ENCODE measurements around the gene AVPR2. TPM values are rescaled to one million over a fixed set of nuclear protein-coding genes. Genes with fewer than 3 reads are reported as not detected.

AVPR2 gene
- total RNA-seq, 1 donor from 2014 or later = not detected

DNA sequence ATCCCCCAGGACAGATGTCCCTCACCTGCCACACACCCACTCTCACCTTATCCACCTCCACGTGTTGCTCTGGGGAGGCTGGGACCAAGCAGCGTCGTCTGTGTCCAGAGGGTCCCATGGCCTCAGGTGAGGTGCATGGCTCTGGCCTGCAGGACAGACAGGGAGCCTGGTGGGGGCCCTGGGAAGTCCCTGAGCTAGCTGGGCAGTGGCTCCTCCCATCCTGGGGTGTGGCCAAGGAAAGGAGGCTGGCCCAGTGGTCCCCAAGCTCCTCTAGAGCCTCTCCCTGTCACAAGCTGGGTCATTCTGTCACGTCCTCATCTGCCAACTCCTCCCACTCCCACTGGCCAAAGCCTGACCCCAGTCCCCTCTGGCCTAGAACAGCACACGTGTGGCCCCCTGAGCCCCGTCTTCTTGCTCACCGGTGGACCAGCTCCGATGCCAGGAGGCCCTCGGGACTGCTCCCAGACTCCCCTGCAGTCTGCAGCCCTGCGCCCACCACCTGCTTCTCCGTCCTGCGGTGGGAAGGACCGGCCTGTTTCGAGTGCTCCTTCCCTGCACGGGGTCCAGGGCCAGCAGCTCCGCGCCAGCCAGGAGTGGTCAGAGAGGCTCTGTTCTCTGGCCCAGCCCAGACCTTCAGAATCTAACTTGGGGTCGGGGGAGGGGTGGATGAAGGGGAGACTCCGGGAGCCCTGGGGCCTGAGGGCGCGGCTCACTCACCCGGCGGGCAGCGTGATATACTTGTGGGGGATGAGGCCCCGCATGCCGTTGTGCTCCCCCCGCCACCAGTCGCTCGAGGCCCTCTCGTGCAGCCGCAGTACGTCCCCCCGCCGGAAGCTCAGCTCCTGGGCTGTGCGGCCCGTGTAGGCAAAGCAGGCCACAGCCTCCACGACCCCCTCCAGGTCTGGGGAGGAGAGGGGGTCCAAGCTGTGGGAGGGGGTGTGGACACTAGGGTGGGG, 4.8 kb downstream of the AVPR2 start:
- intact Hi-C loops (cut with micrococcal nuclease) = no loop called here

DNA sequence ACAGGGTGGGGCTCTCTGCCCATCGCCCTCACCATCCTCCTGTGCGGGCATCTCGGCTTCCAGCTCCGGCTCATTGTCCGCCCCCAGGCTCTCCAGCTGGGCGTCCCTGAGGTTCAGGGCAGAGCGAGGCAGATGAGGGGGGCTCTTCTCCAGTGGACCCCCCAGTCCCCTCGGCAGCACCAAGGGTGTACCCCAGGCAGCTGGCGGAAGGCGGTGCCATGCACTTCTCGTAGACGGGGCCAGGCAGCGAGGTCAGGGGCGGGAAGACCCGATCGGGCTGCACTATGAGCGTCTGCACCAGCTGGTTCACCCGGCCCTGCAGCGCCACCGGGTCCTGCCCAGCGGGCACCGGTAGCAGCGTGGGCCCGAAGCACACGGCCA, 5.5 kb downstream of the AVPR2 start:
- intact Hi-C loops (cut with micrococcal nuclease) = no loop called here

DNA sequence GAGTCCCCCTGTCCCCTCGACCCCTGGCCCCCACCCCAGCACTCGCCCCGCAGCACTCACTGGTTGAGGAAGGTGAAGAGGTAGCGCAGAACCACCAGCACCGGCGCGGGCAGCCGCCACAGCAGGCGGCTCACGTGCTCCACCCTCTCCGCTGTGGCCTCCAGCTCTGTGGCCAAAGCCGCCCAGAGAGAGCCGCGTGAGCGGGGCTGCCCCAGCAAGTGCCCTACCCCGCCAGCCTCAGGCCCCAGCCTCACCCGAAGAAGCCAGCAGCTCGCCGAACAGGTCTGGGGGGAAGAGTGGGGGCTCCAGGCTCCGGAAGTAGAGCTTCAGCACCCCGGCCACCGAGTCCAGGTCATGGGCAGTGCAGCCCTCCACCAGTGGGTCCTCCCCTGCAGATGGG, 6.0 kb downstream of the AVPR2 start:
- intact Hi-C loops (cut with micrococcal nuclease) = no loop called here

DNA sequence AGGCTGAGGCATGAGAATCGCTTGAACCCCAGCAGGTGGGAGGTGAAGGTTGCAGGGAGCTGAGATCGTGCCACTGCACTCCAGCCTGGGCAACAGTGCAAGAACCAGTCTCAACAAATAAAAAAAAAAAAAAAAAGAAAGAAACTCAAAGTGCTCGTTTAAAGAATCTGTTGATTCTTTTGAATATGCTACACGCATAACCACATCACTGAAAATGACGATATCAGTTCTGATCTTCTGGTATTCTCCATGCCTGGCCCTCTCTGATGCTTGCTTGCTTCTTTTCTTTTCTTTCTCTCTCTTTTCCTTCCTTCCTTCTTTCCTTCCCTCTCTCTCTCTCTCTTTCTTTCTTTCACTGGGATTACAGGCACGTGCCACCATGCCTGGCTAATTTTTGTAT, 7.3 kb downstream of the AVPR2 start:
- intact Hi-C loops (cut with micrococcal nuclease) = no loop called here

DNA sequence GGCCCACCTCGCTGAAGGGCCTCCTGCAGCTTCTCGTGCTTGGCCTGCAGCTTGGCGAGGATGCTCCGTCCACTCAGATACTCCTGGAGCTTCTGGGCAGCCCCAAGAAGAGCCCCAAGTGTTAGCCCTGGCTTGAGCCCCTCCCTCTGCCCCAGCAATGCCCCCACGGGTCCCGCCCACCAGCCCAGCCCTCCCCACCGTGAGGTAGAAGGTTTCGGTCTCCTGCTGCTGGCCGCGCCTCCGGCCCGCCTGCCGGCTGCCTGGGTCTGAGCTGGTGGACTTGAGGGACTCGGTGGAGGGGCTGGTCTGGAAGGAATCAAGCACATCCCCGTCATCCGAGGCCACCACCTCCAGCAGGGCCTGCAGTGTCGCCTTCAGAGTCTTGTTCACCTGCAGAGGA, 8.7 kb downstream of the AVPR2 start:
- intact Hi-C loops (cut with micrococcal nuclease) = no loop called here

DNA sequence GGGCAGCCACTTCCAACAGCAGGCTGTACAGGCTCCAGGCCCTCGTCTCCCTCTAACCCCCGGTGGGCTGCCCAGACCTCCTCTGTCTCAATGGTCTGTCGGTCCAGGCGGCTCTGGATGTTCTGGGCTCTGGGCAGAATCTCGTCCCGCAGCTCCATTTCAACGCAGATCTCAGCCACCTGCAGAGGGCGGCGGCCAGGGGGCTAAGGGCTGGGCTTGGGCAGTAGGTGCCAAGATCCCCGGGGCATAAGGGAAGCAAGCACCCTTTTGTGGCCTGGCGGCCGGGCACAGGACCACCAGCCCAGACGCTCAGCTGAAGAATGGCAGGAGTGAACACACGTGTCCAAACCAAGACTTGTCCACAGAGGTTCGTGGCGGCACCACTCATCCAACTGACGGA, 9.2 kb downstream of the AVPR2 start:
- intact Hi-C loops (cut with micrococcal nuclease) = no loop called here

DNA sequence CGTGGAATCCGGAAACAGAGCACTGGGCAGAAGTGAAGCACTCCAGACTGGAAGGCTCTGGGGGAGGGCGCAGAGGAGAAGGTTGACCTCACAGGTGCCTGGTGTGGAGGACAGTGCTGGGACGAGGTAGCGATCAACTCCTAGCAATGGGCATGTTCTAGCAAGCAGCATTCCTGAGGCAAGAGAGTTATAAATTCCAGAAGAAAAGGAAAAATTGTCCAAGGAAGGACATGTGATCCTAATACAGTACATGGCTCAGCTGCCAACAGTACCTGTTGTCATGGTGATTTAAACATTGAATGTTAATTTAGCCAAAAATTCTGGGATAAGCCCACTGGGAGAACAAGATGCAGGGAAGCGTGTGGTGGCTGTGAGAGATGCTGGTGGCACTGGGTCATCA, 13.4 kb downstream of the AVPR2 start:
- intact Hi-C loops (cut with micrococcal nuclease) = no loop called here

DNA sequence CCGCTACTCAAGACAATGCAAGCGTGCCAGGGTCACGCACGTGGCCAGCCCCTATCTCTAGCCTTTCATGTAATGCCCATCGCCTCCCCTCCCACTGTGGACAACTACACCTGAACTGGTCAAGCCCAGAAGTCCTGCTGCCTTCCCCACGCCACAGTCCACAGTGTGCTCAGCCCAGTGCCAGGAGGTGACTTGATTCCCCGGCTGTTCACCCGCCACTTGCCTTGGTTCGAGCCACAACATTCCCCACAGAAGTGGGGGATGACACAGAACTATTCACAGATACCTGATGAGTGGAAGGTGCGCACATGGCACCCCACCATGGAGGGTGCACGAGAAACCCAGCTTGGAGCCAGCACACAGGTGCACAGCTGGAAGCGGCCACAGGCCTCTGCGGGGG, 14.8 kb downstream of the AVPR2 start:
- intact Hi-C loops (cut with micrococcal nuclease) = no loop called here

DNA sequence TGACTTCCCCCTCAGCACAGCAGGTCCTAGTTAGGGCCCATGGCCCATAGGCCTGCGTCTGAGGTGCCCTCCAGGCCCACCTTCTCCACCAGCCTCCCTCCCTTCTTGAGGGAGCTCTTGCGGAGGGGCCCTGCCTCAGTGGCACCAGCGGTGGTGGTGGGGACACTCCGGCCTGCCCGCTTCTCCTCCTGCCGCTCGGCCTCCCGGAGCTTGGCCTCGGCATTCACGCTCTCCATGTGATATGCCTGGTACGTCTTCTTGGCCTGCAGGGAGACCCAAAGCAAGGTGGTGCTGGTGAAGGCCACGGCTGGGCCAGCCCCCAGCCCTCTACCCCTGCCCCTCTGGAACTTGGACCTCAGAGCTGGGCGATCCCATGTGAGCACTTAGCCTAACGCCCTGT, 16.1 kb downstream of the AVPR2 start:
- intact Hi-C loops (cut with micrococcal nuclease) = no loop called here

DNA sequence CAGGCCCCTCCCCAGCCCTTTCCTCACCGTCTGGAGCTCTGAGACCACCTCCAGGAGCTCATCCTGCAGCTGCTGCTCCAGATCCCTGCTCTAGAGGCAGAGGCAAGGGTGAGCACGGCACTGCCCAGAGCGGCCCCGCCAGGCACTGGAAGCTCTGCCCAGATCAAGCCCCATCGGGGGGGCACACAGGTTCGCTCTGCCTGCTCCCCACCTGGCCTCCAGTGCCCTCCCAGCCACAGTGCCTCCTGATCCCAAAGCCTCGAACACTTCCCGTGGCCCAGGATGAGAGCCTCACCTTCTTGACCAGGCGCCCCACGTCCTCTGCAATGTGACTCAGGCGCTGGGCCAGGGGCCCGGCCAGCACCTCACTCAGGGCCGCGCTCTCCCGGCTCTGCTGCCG, 16.6 kb downstream of the AVPR2 start:
- intact Hi-C loops (cut with micrococcal nuclease) = no loop called here

DNA sequence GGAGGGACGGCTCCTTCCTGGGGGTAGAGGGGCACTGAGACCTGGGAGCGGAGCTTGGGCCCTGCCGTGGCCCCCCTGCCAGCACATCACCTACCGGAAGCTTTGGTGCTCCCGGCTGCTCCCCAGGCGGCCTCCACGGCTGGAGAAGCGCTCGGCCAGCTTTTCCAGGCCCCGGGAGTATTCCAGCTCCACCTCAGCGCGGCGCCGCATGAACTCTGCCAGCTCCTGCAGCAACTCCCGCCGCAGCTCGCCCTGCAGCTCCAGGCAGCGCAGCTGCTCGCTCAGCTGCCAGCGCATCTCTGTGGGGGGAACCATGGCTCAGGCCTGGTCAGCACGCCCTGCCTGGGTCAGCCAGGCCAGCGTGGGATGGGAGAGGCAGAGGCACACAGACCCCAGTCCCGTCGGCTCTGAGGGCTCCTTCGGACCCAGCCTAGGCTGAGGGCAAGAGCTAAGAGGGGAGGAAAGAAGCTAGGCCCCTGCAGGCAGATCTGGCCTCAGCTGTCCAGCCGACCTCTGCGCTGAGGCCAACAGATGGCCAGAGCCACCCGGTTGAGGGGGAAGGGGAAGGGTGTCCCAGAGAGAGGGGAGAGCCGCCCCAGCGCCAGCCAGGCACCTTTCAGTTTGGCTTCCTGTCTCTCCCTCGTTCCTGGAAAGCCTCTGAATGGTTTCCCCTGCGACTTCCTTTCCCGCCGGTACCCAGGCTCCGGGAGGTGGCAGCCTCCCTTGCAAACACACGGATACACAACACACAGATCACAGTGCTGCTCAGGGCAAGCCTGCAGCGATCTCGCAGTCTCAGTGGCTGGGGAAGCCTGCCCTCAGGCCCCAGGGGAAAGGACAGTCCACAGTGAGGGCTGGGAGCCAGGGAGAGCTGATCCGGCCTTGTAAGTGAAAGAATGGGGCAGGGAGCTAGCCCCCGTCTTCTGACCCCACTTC, 17.3 kb downstream of the AVPR2 start:
- intact Hi-C loops (cut with micrococcal nuclease) = no loop called here

DNA sequence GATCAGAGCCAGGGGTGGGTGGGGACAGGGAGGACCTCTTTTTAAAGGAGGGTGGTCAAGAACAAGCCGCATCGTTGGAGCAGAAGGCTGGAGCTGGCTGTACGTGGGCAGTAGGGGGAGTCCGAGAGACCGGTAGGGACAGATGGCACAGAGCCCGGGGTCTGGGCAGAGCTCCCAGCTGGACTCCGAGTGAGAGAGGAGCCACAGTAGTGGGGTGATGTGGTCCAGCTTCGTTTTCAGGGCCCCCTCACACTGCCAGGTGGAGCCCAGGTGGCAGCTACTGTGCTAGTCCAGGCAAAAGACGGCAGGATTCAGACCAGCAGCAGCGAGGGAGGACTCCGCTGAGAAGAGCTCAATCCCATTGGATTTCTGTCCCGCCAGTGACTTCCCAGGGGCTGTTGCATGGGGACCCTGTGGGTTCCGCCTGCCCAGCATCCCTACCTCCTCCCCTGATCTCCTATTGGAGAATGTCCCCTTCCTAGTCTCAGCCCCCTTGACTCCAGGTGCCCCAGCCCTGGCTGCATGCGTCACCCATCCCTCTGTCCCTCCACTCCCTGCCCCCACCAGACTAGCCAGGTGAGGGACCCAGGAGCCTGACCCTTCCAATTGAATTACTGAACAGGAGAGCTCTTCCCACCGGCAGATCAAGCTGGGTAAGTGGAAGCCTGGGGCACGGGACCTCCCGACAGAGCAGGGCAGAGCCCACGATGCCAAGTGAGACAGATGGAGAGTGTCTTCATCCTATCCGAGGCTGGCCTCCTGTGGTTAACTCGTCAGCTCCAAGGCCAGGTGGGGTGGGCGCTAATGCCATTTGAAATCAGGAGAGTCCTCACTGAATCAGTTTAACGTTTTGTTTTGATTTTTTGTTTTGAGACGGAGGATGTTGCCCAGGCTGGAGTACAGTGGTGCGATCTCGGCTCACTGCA, 18.7 kb downstream of the AVPR2 start:
- intact Hi-C loops (cut with micrococcal nuclease) = no loop called here

DNA sequence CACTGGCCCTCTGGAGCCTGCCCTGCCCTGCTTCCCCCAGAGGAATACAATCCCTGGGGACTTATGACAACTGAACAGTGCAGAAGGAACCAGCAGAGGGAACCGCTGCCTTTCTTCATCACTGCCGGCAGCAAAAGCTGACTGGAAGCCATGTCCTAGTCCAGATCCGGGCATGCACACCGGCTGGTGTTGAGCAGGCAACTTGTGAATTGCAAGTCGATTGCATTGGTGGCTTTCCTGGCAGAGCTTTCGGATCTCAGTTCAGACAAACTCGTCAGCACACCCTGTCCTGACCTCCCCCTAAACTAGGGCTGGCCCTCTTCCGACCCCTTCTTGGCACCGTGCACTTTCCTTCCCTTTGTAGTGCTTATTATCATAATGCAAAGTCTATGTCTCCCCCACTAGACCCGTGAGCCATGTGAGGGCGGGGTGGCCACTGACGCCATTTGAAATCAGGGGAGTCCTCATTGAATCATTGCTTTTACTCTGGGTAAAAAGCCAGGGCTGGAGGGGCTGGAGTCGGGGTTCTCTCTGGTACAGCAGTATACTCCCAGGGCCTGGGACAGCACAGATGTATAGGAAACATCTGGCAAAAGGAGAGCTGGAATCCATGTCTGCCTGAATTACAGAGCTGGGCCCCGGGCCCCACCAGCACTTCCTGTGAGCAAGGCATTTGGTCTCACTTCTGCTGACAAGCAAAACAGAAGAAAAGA, 19.8 kb downstream of the AVPR2 start:
- intact Hi-C loops (cut with micrococcal nuclease) = loop anchor here (2.0 kb wide), 1 partner anchor 22 kb away; no protein-coding TSS in a partner anchor

DNA sequence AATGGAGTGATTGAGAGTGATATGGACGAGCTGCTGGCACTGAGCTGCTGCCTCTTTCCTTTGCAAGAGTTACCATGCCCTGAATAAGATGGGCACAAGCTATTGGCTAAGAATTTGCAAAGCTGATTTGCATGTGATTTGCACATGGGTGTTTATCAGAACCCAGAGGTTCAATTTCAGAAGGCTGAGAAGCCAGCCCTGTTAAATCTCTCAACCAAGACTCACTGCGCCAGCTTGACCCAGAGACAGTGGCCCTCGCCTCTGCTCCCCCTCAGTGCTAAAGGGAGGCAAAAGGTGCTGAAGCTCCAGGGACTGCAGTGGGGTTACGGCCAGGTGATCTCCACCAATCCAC, 20.9 kb downstream of the AVPR2 start:
- intact Hi-C loops (cut with micrococcal nuclease) = loop anchor here (2.0 kb wide), 1 partner anchor 21 kb away; no protein-coding TSS in a partner anchor

DNA sequence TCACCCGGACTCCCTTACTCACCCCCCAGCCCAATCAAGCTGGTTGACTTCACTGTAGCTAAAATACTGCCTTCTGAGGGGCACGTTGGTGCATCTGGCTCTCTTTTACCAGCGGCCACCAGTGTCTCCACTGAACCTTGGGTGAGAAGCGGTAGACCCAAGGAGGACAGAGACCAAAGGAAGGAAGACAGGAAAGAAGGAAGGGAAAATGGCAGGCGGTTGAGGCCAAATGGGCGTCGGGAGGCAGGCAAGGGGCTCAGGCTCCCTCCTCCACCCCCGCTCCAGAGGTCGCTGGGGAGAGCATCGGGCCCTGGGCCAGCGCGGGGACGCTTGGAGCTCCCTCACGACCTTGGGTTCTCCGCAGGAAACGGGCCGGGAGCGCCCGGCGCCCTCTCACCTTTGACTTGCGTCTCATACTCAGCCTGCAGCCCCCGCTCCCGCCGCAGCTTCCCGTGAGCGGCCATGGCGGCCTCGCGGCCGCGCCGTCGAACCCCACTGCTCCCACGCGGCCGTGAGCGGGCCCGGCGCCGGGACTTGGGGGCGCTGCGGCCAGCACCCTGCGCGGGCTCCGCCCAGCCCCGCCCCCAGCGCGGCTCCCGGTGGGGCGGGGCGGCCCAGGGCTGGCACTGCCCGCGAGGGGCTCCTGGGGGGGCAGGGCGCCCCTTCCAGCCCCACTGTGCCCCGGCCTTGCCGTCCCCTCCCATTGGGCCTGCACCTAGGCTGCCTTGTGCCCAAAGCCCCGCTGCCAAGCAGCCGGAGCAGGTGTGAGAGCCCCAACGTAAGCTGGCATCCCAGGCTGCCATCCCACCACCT, 21.5 kb downstream of the AVPR2 start, which contains the start of gene ARHGAP4:
ARHGAP4 (minus strand) TSS at position 526 of the 813 bp plus-strand sequence; CDS start at position 464, 62 bp downstream.
- intact Hi-C loops (cut with micrococcal nuclease) = loop anchor here (1.0 to 2.0 kb wide), 2 partner anchors 21 to 202 kb away; partner anchors contain the start of genes ABCD1 and BCAP31

DNA sequence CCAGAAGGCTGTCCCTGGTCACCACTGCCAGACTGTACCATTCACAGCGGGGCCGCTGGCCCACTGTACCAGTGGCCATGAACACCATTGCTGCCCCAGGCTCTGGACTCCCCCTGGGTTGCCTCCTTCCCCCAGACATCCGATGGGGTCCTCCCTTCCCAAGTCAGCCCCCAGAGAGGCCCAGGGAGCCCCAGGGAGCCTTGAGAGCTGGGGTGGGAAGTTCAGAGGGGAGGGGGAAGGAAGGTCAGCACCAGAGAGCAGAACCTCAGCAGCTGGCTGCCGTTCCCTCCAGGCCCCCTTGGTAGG, 22.0 kb downstream of the AVPR2 start:
- intact Hi-C loops (cut with micrococcal nuclease) = loop anchor here (1.0 kb wide), 1 partner anchor 202 kb away; the partner anchor contains the start of genes ABCD1 and BCAP31

DNA sequence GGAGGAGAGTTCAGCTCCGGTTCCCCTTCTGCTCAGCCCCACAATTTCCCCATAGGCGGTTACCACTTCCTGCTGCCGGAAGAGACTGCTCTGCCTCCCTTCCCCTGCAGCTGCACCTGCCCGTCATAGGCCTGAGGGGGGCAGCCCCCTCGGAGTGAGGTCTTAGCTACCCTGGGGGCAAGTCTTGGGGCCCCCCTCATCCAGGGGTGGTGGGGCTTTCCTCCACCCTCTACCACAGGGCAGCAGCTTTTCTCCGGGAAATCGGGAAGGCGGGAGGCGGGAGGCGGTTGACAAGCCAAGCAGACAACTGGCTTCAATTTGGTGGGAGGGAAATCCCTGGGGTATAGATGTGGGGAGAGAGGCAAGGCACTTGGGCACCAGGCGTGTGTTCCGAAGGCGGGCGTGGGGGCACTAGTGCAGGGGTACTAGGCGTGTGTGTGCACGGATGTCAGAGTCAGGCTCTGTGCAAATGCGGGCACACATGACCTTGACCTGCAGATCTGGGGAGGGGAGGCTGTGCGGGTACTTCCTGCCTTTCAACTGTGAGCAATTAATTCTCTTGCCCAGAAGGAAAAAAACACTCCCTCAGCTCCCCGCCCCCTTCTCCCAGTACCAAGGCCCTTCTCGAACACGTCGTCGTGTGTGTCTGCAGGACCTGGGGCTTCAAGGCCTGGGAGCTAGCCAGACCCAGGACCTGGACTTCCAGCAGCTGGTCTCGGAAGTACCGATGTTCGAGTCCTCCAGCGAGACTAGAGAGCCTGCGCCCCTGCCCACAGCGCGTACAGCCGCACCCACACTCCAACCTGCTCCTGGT, 22.6 kb downstream of the AVPR2 start:
- intact Hi-C loops (cut with micrococcal nuclease) = loop anchor here (1.0 kb wide), 1 partner anchor 203 kb away; the partner anchor contains the start of genes ABCD1 and BCAP31

DNA sequence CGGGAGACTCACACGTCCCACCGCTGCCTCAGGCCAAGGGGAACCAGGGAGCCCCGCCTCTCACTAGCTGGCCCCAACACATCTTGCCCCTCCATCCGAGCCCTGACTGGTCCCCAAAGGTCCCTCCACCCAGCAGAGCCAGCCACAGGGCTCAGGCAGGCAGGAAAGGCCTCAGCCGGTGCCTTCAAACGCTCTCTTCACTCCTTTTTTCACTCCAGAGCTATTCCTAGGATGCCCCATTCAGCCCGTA, 23.1 kb downstream of the AVPR2 start:
- intact Hi-C loops (cut with micrococcal nuclease) = no loop called here

Data from T-helper 2 cell treated with Interferon-gamma antibody and Interleukin-4, amounts not matched to agents 100 ng/mL and 5 ng/mL, for 36 hours (primary cell).